HUDEP-2 (cell line): Measurements from ENCODE around the gene LAT.
"Not testable (repeated sequence)": the region's sequence is repeated elsewhere in the genome, so short reads cannot be mapped to it uniquely, and the experiment has no call there.

ENCODE experiments used
- DNase-seq, 76 experiments: peaks; one replicate each; lab custom pipeline; 2025; ENCODE audit not compliant: unreplicated experiment in 76 of 76; lab: John Stamatoyannopoulos, UW

The LAT gene, protein sequence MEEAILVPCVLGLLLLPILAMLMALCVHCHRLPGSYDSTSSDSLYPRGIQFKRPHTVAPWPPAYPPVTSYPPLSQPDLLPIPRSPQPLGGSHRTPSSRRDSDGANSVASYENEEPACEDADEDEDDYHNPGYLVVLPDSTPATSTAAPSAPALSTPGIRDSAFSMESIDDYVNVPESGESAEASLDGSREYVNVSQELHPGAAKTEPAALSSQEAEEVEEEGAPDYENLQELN

GRCh38 chr16:28984619-28985135 is at the start of gene LAT:
TSS of gene LAT (plus strand) at chr16:28985052. CDS start at chr16:28985418, 366 bp downstream.
- peak in 4 of 76 experiments; percentile 6 to 16 (median 10) for DNase-seq

GRCh38 chr16:28935346-28935745 is 49.5 kb upstream of the LAT start:
- no peak for DNase-seq

DNA sequence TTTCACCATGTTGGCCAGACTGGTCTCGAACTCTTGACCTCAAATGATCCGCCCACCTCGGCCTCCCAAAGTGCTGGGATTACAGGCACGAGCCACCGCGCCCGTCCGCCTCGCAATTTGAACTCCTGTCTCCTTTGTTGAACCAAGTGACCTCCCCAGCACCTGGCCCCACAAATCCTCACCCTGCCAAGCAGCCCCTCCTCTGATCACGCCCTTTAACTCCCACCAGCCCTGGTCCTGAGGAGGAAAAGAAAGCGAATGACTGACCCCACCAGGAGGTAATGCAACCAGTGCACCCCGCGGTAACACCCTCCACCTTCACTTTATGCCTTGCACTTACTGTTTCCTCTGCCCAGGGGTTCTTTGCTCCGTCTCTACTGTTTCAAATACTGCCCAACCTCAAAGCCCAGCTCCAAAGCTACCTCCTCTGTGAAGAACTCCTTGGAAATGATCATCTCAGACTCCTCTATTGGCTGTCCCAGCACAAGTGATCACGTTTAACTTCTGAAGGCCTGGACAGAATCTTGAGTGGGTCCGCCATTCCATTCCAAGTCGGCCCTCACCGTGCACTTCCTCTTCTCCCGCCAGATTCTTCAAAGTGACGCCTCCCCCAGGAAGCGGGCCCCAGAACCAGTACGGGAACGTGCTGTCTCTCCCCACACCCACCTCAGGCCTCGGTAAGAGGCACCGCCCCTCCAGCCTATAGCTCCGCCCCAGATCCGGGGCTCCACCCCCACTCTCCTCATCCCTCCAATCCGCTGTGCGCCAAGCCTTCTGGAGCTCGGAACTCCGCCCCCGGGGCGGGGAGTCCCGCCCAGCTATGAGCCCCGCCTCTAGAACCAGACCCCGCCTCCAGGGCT is 48.7 kb upstream of the LAT start:
- DNase-seq = peak in 75 of 76 experiments; percentile 9 to 95 (median 79)

DNA sequence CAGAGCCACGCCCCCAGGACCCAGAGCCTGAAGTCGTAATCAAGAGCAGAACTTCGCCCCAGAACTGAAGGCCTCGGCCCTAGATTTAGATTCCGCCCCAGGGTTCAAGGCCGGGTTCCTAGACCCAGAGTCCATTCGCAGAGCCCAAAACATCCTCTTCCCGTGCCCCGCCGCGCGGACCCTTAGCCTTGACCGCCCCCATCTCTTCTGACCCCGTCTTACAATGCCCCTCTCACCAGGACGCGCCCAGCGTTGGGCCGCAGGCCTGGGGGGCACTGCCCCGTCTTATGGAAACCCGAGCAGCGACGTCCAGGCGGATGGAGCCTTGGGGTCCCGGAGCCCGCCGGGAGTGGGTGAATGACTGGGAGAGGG is 48.1 kb upstream of the LAT start:
- DNase-seq = no peak

GRCh38 chr16:28937222-28937876 is 47.5 kb upstream of the LAT start:
- DNase-seq = no peak

DNA sequence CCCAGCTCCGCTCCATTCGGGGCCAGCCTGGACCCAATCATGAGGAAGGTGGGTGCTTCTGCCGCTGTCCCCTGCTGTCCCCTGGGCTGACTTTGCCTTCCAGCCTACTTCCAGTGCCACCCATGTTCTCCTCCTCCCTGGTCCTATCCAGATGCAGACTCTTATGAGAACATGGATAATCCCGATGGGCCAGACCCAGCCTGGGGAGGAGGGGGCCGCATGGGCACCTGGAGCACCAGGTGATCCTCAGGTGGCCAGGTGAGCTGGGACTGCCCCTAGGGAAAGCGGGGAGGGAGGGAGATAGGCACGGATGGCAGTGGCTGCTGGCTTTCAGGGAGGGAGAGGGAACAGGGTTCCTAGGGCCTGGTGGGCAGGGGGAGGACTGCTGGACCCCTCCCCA is 46.1 kb upstream of the LAT start:
- DNase-seq = no peak

GRCh38 chr16:28939825-28940224 is 45.0 kb upstream of the LAT start:
- not testable (repeated sequence) for DNase-seq

DNA sequence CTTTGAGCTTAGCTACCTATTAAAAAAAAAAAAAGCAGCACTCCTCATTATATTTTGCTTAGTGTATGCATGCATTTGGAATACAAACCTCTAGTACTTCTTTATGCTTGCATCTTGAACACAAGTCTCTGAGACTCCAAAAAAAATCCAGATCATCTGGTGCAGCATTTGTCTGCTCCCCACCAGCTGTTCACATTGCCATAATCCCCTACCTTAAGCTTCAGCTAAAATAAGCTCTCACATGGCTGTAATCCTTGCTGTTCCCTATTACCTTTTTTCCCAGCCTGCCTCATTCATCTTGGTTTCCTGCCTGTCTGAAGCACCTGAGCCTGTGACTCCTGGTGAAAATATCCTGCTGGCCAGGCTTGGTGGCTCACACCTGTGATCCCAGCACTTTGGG is 41.6 kb upstream of the LAT start:
- no peak for DNase-seq

DNA sequence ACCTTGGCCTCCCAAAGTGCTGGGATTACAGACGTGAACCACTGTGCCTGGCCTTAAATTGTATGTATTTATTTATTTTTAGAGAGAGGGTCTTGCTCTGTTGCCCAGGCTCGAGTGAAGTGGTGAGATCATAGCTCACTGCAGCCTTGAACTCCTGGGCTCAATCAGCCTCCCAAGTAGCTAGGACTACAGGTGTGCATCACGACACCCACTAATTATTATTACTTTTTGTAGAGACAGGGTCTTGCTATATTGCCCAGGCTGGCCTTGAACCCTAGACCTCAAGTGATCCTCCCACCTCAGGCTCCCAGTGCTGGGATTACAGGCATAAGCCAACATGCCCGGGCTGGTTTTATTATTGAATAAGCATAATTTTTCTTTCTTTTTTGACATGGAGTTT is 38.2 kb upstream of the LAT start:
- DNase-seq = no peak

DNA sequence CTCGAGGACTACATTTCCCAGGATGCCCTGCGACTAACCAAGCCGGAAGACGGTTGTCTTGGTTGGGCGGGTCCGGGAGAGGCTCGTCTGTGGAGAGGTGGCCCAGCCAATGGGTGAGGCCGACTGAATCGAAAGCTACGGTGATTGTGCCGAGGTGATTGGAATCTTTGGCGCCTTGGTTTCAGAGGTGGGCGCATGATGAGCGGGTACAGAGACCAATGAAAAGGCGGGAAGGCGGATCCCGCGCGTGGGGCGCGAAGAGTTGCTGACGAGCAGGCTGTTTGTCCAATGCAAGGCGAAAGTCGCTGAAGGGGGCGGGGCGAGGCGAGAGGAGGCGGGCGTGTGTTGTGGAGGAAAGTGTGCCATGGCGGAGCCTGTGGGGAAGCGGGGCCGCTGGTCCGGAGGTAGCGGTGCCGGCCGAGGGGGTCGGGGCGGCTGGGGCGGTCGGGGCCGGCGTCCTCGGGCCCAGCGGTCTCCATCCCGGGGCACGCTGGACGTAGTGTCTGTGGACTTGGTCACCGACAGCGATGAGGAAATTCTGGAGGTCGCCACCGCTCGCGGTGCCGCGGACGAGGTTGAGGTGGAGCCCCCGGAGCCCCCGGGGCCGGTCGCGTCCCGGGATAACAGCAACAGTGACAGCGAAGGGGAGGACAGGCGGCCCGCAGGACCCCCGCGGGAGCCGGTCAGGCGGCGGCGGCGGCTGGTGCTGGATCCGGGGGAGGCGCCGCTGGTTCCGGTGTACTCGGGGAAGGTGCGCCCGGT is 34.0 kb upstream of the LAT start, which contains the start of gene NFATC2IP:
NFATC2IP (plus strand) TSS at position 290 of the 762 bp plus-strand sequence; CDS start at position 365, 75 bp downstream.
- peak; percentile 53 to 100 (median 99) for DNase-seq

DNA sequence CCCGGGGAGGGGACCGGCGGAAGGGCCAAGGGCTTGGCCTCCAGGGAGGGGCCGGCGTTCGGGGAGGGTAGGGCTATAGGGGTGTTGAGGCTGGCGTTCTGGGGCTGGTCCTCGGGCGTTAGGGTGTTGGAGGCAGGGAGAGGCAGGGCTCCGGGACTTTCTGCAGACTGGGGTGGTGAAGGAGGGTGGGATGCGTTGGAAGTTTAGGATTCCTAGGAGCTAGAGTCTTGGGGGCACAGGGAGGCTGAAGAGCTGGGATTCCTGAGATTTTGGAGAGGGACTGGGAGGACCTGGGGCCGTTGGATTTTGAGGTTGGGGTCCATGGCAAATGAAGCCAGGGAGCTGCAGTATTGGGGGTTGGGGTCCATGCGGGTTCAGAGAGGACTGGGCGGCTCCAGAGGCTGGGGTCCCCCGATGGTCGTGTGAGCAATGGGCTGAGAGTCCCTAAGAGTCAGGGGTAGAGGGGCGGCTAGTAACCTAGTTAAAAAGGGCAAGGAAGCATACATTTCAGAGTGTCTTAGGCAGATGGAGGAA is 33.4 kb upstream of the LAT start:
- peak in 28 of 76 experiments; percentile 7 to 50 (median 30) for DNase-seq

GRCh38 chr16:28958216-28958615 is 26.6 kb upstream of the LAT start:
- no peak for DNase-seq

DNA sequence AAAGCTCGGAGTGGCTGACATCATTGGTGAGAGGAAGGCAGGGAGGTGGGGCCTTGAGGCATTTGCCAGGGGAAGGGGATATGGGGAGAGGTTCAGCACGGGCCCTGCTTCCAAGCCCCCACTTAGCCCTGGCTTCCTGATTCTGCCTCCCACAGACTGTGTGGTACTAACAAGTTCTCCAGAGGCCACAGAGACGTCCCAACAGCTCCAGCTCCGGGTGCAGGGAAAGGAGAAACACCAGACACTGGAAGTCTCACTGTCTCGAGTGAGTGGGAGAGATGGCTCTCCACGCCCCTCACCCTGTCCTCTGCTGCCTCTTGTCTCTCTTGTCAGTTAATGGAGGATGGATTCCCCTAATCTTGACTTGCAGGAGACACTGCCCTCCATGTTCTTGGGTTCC is 26.0 kb upstream of the LAT start:
- DNase-seq = no peak

DNA sequence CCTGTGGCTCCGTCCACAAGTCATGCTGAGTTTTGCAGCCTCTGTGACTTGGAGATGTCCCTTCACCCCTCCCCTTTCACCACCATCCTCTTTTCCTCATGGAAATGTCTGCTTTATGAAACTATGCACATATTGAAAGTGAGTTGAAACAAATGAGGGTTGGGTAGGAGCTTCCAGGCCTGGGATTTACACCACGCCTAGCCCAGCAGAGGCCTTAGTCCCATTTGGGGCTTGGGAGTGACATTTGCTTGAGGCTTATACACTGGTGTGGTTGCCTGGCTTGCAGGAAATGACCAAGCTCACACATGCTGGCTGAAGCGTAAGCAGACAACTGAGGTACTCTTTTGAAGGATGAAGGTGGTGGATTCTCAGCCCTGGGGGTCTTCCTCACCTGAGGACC is 20.8 kb upstream of the LAT start:
- DNase-seq = no peak

GRCh38 chr16:28964496-28964895 is 20.4 kb upstream of the LAT start:
- DNase-seq = no peak

DNA sequence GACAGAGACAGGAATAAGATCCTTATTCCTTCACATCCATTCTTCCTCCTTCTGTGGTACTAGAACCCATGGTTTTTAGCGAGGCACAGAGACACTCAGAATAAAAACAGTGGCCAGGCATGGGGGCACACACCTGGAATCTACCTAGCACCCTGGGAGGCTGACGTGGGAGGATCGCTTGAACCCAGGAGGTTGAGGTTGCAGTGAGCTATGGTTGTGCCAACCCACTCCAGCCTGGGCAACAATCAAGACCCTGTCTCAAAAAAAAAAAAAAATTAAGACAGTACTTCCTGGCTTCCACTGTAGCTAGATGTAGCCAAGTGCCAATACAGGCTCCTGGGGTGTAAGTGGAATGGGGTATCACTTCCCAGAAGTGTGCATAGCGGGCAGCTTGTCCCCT is 17.7 kb upstream of the LAT start:
- no peak for DNase-seq

DNA sequence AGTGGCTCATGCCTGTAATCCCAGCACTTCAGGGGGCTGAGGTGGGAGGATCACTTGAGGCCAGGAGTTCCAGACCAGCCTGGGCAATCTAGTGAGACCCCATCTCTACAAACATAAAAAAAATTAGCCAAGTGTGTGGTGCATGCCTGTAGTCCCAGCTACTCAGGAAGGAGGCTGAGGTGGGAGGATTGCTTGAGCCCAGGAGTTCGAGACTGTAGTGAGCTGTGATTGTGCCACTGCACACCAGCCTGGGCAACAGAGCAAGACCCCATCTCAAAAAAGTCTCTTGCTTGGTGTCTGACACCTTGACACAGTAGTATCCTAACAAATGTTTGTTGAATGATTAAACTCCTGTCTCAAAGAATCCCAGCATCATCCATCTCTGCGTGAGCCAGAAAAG is 15.2 kb upstream of the LAT start:
- not testable (repeated sequence) for DNase-seq

GRCh38 chr16:28974007-28974436 is 10.8 kb upstream of the LAT start:
- peak in 17 of 76 experiments; percentile 1 to 34 (median 16) for DNase-seq

DNA sequence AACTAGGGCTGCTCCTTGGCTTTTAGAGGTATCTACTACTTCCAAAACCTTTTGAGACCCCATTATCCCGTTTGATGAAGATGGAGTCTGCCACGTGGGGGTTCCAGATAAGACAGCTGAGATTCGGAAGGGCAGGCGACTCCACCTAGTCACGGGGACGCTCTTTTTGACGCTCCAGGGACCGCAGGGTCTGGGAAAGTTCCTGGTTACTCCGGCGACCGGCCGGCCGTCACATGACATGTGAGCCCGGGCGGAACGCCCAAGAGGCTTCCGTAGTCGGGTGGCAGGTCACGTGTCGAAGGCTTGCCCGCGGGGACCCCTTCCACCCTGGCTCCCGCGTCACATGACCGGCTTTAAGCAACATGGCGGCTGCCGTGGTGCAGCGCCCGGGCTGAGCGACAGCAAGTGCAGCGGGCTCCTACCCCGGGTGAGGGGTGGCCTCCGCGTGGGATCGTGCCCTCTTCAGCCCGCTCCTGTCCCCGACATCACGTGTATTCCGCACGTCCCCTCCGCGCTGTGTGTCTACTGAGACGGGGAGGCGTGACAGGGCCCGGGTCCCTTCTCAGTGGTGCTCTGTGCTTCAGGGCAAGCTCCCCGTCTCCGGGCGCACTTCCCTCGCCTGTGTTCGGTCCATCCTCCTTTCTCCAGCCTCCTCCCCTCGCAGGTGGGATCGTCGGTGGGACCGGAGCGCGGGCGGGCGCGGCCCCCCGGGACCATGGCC is 10.3 kb upstream of the LAT start, which contains the start of gene SPNS1:
SPNS1 (plus strand) TSS at position 342 of the 721 bp plus-strand sequence; CDS start at position 716, 374 bp downstream.
- DNase-seq = peak; percentile 27 to 96 (median 93)
